WTC11 (cell line): ENCODE measurements around the gene IRF4. TPM values are rescaled to one million over a fixed set of nuclear protein-coding genes. Genes with fewer than 3 reads are reported as not detected.
A peak's percentile ranks its signal among the peaks of the same experiment; 100 is the strongest.
"Not testable (repeated sequence)": the region's sequence is repeated elsewhere in the genome, so short reads cannot be mapped to it uniquely, and the experiment has no call there.

Experiments used
- ATAC-seq: fragments of 200-7000 bp; cut with Tn5 transposase; 2 replicates; pipeline ENCODE4 v1.10.0; 2021; ENCODE audit warnings: mild to moderate bottlenecking, moderate library complexity
- CTCF ChIA-PET: fragments of 300-600 bp; sonication (Branson Sonifier 250); formaldehyde crosslinking; loops from one replicate; lab custom pipeline; 2021; ENCODE audit warnings: antibody characterized with exemption; lab: Charles Lee
- POLR2A ChIA-PET: fragments of 350-600 bp; sonication (Branson Sonifier 250); formaldehyde crosslinking; loops from one replicate; lab custom pipeline; 2021; ENCODE audit warnings: antibody characterized with exemption; lab: Charles Lee
- DNase-seq: peaks from one replicate; pipeline ENCODE4 v3.0.0; 2021; ENCODE audit warnings: low spot score
- H3K27ac Mint-ChIP-seq: 2 replicates; pipeline ENCODE4 v1.8.0; 2021; ENCODE audit warnings: mixed read lengths
- H3K27me3 Mint-ChIP-seq: 2 replicates; pipeline ENCODE4 v1.8.0; 2021; ENCODE audit warnings: low read depth, mild to moderate bottlenecking, moderate library complexity, mixed read lengths
- H3K36me3 Mint-ChIP-seq: 2 replicates; pipeline ENCODE4 v1.8.0; 2021; ENCODE audit warnings: mixed read lengths
- H3K4me1 Mint-ChIP-seq: 2 replicates; pipeline ENCODE4 v1.8.0; 2022; ENCODE audit warnings: mixed read lengths
- H3K4me3 Mint-ChIP-seq: 2 replicates; pipeline ENCODE4 v1.8.0; 2021; ENCODE audit warnings: mild to moderate bottlenecking, moderate library complexity, mixed read lengths
- H3K9me3 Mint-ChIP-seq: 2 replicates; pipeline ENCODE4 v1.8.0; 2021; ENCODE audit warnings: mixed read lengths
- FOXK1 ChIP-seq: sonication (generic); formaldehyde crosslinking; IDR thresholded peaks from 2 replicates; pipeline ENCODE4 v1.8.0; 2022; ENCODE audit warnings: mild to moderate bottlenecking, moderate library complexity, missing genetic modification reagents
- GABPB1 ChIP-seq: sonication (generic); formaldehyde crosslinking; IDR thresholded peaks from 2 replicates; pipeline ENCODE4 v1.8.1; 2023; ENCODE audit warnings: mild to moderate bottlenecking, missing genetic modification reagents
- GTF2I ChIP-seq: fragments of 250-450 bp; sonication (Bioruptor Pico); conservative IDR thresholded peaks from 2 replicates; pipeline ENCODE4 v1.4.0; 2021; ENCODE audit warnings: mild to moderate bottlenecking
- KAT7 ChIP-seq: sonication (generic); formaldehyde crosslinking; IDR thresholded peaks from 2 replicates; pipeline ENCODE4 v1.8.1; 2023; ENCODE audit warnings: missing genetic modification reagents, mild to moderate bottlenecking, borderline replicate concordance
- MYBL2 ChIP-seq: sonication (generic); formaldehyde crosslinking; IDR thresholded peaks from 2 replicates; pipeline ENCODE4 v1.8.1; 2023; ENCODE audit warnings: mild to moderate bottlenecking, moderate library complexity, missing genetic modification reagents
- NFE2L1 ChIP-seq: sonication (generic); formaldehyde crosslinking; IDR thresholded peaks from 2 replicates; pipeline ENCODE4 v1.8.1; 2023; ENCODE audit warnings: missing genetic modification reagents
- RORB ChIP-seq: fragments of 250-450 bp; sonication (Bioruptor Pico); IDR thresholded peaks from 2 replicates; pipeline ENCODE4 v1.9.0; 2021; ENCODE audit warnings: mild to moderate bottlenecking
- ZBTB21 ChIP-seq: sonication (generic); formaldehyde crosslinking; IDR thresholded peaks from 2 replicates; pipeline ENCODE4 v1.8.1; 2023; ENCODE audit warnings: mild to moderate bottlenecking, missing genetic modification reagents, borderline replicate concordance
- ZNF263 ChIP-seq: sonication (generic); formaldehyde crosslinking; IDR thresholded peaks from 2 replicates; pipeline ENCODE4 v1.8.1; 2022; ENCODE audit warnings: low read depth, mild to moderate bottlenecking, moderate library complexity, missing genetic modification reagents
- ZNF317 ChIP-seq: sonication (generic); formaldehyde crosslinking; IDR thresholded peaks from 2 replicates; pipeline ENCODE4 v1.8.1; 2023; ENCODE audit warnings: low read depth, mild to moderate bottlenecking, moderate library complexity, missing genetic modification reagents, borderline replicate concordance
- ZNF423 ChIP-seq: fragments of 250-450 bp; sonication (Bioruptor Pico); IDR thresholded peaks from 2 replicates; pipeline ENCODE4 v2.1.2; 2022; ENCODE audit warnings: mild to moderate bottlenecking, moderate library complexity
- total RNA-seq: library from RNA; stranded (reverse); gene quantifications from 3 replicates; pipeline ENCODE4 v1.2.3, GENCODE V29; 2021
- TF ChIP-seq, protein P1 (sequence below): sonication (generic); formaldehyde crosslinking; conservative IDR thresholded peaks from 2 replicates; pipeline ENCODE4 v1.8.1; 2023; ENCODE audit warnings: mild to moderate bottlenecking, low read depth, missing genetic modification reagents, moderate library complexity
- TF ChIP-seq, protein P2 (sequence below): sonication (generic); formaldehyde crosslinking; IDR thresholded peaks from 2 replicates; pipeline ENCODE4 v1.8.0; 2023; ENCODE audit warnings: missing genetic modification reagents, mild to moderate bottlenecking, borderline replicate concordance
- TF ChIP-seq, protein P3 (sequence below): fragments of 250-450 bp; sonication (Bioruptor Pico); conservative IDR thresholded peaks from 2 replicates; pipeline ENCODE4 v1.9.0; 2021; ENCODE audit warnings: mild to moderate bottlenecking

Gene IRF4
- total RNA-seq, 1 experiment from 2014 or later: 1.6 TPM

DNA sequence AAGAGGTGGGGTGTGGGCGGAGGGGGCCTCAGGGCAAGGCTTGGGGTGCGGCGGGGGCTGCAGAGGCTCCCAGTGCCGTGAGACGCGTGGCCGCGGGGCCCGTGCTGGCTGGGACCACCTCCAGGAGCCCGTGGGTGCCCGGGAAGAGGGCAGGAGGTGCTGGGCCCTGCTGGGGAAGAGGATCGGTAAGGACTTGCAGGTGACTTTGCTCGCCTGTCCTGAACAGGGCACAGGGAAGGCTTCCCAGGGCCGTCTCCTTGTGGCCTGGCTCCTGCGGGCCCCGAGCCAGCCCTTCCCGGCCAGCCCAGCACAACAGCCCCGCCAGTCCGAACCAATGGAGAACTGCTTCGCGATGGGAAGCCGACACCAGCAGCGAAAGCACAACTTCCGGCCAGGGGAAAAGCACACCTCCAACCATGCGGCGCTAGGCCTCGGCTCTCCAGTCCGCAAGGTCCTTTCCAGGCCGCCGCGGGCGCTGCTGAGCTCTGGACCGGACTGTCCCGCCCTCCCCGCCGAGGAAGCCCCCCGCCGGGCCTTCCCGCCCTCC is 32.3 kb downstream of the IRF4 start:
- H3K4me3 Mint-ChIP-seq: no peak overlapping the region
- H3K36me3 Mint-ChIP-seq: peaks cover 8% of the 10 kb centered on the region

DNA sequence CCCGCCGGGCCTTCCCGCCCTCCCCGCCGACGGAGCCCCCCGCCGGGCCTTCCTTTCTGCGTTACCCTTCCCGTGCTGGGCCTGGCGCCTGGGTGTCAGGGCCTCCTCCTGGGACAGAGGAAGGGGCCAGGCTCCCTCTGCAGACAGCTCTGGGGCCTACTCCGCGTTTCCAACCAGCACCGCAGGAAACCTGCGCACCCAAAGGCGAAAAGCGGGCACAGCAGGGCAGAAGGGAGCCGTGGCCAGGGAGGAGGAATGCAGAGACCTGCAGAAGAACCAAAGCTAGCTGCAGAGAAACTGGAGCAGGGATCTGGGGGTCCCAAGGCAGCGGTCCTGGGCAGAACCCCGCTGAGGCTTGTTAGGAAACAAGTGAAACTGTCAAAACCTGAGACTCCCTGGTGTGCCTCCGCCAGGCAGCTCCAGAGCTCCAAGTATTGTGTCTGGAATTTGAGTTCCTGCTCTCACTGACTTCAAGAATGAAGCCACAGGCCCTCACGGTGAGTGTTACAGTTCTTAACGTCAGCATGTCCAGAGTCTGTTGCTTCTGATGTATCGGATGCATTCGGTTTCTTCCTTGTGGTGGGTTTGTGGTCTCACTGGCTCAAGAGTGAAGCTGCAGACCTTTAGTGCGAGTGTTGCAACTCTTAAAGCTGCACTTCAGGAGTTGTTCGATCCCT is 33.3 kb downstream of the IRF4 start:
- H3K4me1 Mint-ChIP-seq: no peaks in the 10 kb centered on the region
- CTCF ChIA-PET: interaction anchor here (0.8 to 1.3 kb wide), 3 partner anchors 16 to 235 kb away, joined by 3 to 5 read pairs (median 3); no protein-coding TSS in a partner anchor
- H3K9me3 Mint-ChIP-seq: peaks cover 20% of the 10 kb centered on the region
- TF ChIP-seq ZNF423 (CRISPR knock-in tag) (0 out of 2 replicates have a peak, but pooled peaks have one; percentile 8), ZNF317 (CRISPR knock-in tag) (no peak)
- no peak overlapping the region for H3K27ac Mint-ChIP-seq
- no peak overlapping the region for H3K4me3 Mint-ChIP-seq
- DNase-seq (no peak), ATAC-seq (no peak)
- POLR2A ChIA-PET: interaction anchor here (1.0 kb wide), 1 partner anchor 12 kb away, joined by 3 read pairs; no protein-coding TSS in a partner anchor
- H3K36me3 Mint-ChIP-seq: peaks cover 8% of the 10 kb centered on the region
- H3K27me3 Mint-ChIP-seq: no peaks in the 10 kb centered on the region; the same call in 1 of the 2 replicates

More for the DNA sequence above, 32.3 kb downstream of the IRF4 start:
- Mint-ChIP-seq H3K27me3 (no peaks in the 10 kb centered on the region; the same call in 1 of the 2 replicates), H3K4me1 (no peaks in the 10 kb centered on the region), H3K27ac (no peak overlapping the region), H3K9me3 (peaks cover 26% of the 10 kb centered on the region)
- CTCF ChIA-PET: interaction anchor here (1.3 to 1.5 kb wide), 2 partner anchors 15 kb away, joined by 5 read pairs; no protein-coding TSS in a partner anchor
- no peak for TF ChIP-seq NFE2L1
- TF ChIP-seq GABPB1: no peak
- TF ChIP-seq MYBL2 (CRISPR knock-in tag): no peak
- TF ChIP-seq ZBTB21 (CRISPR knock-in tag): no peak
- TF ChIP-seq, protein P1, sequence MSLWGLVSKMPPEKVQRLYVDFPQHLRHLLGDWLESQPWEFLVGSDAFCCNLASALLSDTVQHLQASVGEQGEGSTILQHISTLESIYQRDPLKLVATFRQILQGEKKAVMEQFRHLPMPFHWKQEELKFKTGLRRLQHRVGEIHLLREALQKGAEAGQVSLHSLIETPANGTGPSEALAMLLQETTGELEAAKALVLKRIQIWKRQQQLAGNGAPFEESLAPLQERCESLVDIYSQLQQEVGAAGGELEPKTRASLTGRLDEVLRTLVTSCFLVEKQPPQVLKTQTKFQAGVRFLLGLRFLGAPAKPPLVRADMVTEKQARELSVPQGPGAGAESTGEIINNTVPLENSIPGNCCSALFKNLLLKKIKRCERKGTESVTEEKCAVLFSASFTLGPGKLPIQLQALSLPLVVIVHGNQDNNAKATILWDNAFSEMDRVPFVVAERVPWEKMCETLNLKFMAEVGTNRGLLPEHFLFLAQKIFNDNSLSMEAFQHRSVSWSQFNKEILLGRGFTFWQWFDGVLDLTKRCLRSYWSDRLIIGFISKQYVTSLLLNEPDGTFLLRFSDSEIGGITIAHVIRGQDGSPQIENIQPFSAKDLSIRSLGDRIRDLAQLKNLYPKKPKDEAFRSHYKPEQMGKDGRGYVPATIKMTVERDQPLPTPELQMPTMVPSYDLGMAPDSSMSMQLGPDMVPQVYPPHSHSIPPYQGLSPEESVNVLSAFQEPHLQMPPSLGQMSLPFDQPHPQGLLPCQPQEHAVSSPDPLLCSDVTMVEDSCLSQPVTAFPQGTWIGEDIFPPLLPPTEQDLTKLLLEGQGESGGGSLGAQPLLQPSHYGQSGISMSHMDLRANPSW (CRISPR knock-in tag): no peak
- TF ChIP-seq KAT7 (CRISPR knock-in tag): no peak
- no peak for TF ChIP-seq ZNF263
- TF ChIP-seq, protein P2, sequence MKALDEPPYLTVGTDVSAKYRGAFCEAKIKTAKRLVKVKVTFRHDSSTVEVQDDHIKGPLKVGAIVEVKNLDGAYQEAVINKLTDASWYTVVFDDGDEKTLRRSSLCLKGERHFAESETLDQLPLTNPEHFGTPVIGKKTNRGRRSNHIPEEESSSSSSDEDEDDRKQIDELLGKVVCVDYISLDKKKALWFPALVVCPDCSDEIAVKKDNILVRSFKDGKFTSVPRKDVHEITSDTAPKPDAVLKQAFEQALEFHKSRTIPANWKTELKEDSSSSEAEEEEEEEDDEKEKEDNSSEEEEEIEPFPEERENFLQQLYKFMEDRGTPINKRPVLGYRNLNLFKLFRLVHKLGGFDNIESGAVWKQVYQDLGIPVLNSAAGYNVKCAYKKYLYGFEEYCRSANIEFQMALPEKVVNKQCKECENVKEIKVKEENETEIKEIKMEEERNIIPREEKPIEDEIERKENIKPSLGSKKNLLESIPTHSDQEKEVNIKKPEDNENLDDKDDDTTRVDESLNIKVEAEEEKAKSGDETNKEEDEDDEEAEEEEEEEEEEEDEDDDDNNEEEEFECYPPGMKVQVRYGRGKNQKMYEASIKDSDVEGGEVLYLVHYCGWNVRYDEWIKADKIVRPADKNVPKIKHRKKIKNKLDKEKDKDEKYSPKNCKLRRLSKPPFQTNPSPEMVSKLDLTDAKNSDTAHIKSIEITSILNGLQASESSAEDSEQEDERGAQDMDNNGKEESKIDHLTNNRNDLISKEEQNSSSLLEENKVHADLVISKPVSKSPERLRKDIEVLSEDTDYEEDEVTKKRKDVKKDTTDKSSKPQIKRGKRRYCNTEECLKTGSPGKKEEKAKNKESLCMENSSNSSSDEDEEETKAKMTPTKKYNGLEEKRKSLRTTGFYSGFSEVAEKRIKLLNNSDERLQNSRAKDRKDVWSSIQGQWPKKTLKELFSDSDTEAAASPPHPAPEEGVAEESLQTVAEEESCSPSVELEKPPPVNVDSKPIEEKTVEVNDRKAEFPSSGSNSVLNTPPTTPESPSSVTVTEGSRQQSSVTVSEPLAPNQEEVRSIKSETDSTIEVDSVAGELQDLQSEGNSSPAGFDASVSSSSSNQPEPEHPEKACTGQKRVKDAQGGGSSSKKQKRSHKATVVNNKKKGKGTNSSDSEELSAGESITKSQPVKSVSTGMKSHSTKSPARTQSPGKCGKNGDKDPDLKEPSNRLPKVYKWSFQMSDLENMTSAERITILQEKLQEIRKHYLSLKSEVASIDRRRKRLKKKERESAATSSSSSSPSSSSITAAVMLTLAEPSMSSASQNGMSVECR (CRISPR knock-in tag): no peak
- no peak for TF ChIP-seq RORB
- no peak for TF ChIP-seq GTF2I (CRISPR knock-in tag)
- TF ChIP-seq, protein P3, sequence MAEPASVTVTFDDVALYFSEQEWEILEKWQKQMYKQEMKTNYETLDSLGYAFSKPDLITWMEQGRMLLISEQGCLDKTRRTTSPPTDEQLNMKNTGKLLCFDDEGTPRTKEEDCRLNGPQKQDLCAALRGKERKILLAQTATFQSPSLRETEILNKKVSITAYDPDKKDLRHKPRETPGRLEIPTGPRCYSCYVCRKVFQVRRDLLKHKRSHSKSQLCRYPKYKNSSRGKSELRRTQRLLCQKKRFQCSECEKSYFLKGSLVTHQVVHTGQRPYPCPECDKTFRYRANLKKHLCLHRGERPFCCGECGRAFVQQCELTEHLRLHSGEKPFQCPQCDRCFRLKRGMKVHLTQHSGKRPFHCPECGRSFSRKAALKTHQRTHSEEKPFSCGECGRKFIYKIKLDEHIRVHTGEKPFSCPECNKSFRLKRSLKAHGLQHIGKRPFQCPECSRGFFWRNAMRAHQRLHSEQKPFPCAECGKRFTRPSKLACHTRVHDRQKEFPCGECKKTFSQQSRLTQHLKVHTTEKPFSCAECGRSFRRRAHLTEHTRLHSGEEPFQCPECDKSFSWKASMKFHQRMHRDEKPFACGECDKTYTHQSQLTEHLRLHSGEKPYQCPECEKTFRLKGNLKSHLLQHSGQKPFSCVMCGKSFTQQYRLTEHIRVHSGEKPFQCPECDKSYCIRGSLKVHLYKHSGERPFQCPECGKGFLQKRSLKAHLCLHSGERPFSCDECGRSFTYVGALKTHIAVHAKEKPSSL: no peak
- TF ChIP-seq FOXK1 (CRISPR knock-in tag): no peak
- no peak for TF ChIP-seq ZNF423 (CRISPR knock-in tag)
- POLR2A ChIA-PET: no interaction called here
- DNase-seq: peak; percentile 35
- peak; percentile 73 for ATAC-seq

DNA sequence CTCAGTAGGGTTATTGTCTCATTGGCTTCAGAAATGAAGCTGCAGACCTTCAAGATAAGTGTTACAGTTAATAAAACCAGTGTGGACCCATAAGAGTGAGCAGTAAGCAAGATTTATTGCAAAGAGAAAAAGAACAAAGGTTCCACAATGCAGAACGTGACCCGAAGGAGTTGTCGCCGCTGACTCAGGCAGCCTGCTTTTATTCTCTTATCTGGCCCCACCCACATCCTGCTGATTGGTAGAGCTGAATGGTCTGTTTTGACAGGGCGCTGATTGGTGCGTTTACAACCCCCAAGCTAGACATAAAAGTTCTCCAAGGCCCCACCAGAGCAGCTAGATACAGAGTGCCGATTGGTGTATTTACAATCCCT is 33.9 kb downstream of the IRF4 start:
- H3K9me3 Mint-ChIP-seq: peaks cover 17% of the 10 kb centered on the region
- DNase-seq, H3K4me3 Mint-ChIP-seq, H3K27ac Mint-ChIP-seq, ATAC-seq, H3K27me3 Mint-ChIP-seq, H3K4me1 Mint-ChIP-seq, H3K36me3 Mint-ChIP-seq: not testable (repeated sequence)
- CTCF ChIA-PET: interaction anchor here (0.8 to 1.3 kb wide), 3 partner anchors 16 to 236 kb away, joined by 3 to 5 read pairs (median 3); no protein-coding TSS in a partner anchor
- POLR2A ChIA-PET: interaction anchor here (1.0 kb wide), 1 partner anchor 11 kb away, joined by 3 read pairs; no protein-coding TSS in a partner anchor

DNA sequence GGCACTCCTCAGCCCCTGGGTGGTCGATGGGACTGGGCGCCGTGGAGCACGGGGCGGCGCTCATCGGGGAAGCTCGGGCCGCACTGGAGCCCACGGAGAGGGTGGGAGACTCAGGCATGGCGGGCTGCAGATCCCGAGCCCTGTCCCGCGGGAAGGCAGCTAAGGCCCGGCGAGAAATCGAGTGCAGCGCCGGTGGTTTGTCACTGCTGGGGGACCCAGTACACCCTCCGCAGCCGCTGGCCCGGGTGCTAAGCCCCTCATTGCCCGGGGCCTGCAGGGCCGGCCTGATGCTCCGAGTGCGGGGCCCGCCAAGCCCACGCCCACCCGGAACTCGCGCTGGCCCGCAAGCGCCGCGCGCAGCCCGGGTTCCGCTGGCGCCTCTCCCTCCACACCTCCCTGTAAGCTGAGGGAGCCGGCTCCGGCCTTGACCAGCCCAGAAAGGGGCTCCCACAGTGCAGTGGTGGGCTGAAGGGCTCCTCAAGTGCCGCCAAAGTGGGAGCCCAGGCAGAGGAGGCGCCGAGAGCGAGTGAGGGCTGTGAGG is 34.7 kb downstream of the IRF4 start:
- H3K4me1 Mint-ChIP-seq, POLR2A ChIA-PET, H3K27me3 Mint-ChIP-seq, ATAC-seq, H3K9me3 Mint-ChIP-seq, H3K4me3 Mint-ChIP-seq, DNase-seq, H3K27ac Mint-ChIP-seq, H3K36me3 Mint-ChIP-seq: not testable (repeated sequence)
- CTCF ChIA-PET: interaction anchor here (1.0 kb wide), 1 partner anchor 237 kb away, joined by 3 read pairs; no protein-coding TSS in a partner anchor
